GM12878 (cell line): ENCODE data around the gene B3GALNT2. TPM values are rescaled to one million over a fixed set of nuclear protein-coding genes. Genes with fewer than 3 reads are reported as not detected.

Experiments
- ATAC-seq: fragments of 200-7000 bp; cut with Tn5 transposase; 3 replicates; pipeline ENCODE4 v1.9.1; 2020; ENCODE audit warnings: mild to moderate bottlenecking, moderate library complexity
- BruUV-seq: library from RNA; stranded (reverse); fragments of 400-500 nt; replicated peaks from 2 replicates; lab custom pipeline; 2021; lab: Mats Ljungman, UMichigan
- CTCF ChIA-PET: fragments of 300-600 bp; sonication (Branson Sonifier 250); formaldehyde crosslinking; extraction: SDS; loops from one replicate; lab custom pipeline; 2021; ENCODE audit warnings: inconsistent platforms; lab: Yijun Ruan, JAX
- POLR2A ChIA-PET: fragments of 350-600 bp; formaldehyde crosslinking; extraction: SDS; loops from one replicate; lab custom pipeline; 2021; ENCODE audit warnings: inconsistent platforms; lab: Charles Lee
- RAD21 ChIA-PET: fragments of 300-600 bp; sonication (Branson Sonifier 250); formaldehyde crosslinking; loops from one replicate; lab custom pipeline; 2023; ENCODE audit warnings: antibody characterized with exemption; ENCODE audit not compliant: unreplicated experiment; lab: Charles Lee
- SMC1A ChIA-PET: fragments of 300-600 bp; sonication (Branson Sonifier 250); formaldehyde crosslinking; loops from one replicate; lab custom pipeline; 2023; ENCODE audit not compliant: unreplicated experiment, uncharacterized antibody; lab: Charles Lee
- DNase-seq: peaks from one replicate; pipeline ENCODE4 v3.0.0-alpha.2; 2011; ENCODE audit warnings: low read depth, low spot score
- FAIRE-seq: peaks from 3 replicates; lab custom pipeline; 2011; peaks lifted over from hg19 to GRCh38; lab: Jason Lieb, UNC
- H2AFZ ChIP-seq: 2 replicates; pipeline ENCODE4 v1.6.0; 2011; ENCODE audit warnings: low read depth, low read length, control low read depth; ENCODE audit not compliant: control insufficient read depth
- H3K27ac ChIP-seq: 2 replicates; pipeline ENCODE4 v1.5.1; 2011; ENCODE audit warnings: control low read depth; ENCODE audit not compliant: control insufficient read depth, insufficient read depth
- H3K27me3 ChIP-seq, 2 experiments: replicated peaks in 1 of 2; 2 replicates each; pipeline versions ENCODE4 v1.6.0 to v1.6.1; 2011; ENCODE audit warnings: low read length in 1 of 2; ENCODE audit not compliant: control insufficient read depth in 2 of 2, insufficient read depth in 2 of 2
- H3K36me3 ChIP-seq, 2 experiments: 2 replicates each; pipeline ENCODE4 v1.5.1; 2011; ENCODE audit warnings: low read length in 1 of 2; ENCODE audit not compliant: control insufficient read depth in 2 of 2, insufficient read depth in 2 of 2
- H3K4me1 ChIP-seq: 2 replicates; pipeline ENCODE4 v1.6.1; 2011; ENCODE audit warnings: mild to moderate bottlenecking, low read length, moderate library complexity, mixed read lengths; ENCODE audit not compliant: control insufficient read depth, insufficient read depth
- H3K4me2 ChIP-seq: 2 replicates; pipeline ENCODE4 v1.6.0; 2011; ENCODE audit warnings: control low read depth; ENCODE audit not compliant: control insufficient read depth, insufficient read depth
- H3K4me3 ChIP-seq: fragments of 200-600 bp; sonication (generic); 2 replicates; pipeline ENCODE4 v1.5.1; 2016
- H3K79me2 ChIP-seq: 2 replicates; pipeline ENCODE4 v1.6.0; 2011; ENCODE audit warnings: low read length; ENCODE audit not compliant: control insufficient read depth, insufficient read depth
- H3K9ac ChIP-seq: 2 replicates; pipeline ENCODE4 v1.8.0; 2011; ENCODE audit warnings: low read length, control low read depth, mixed read lengths; ENCODE audit not compliant: control insufficient read depth, insufficient read depth
- H3K9me3 ChIP-seq: replicated peaks from 3 replicates; pipeline ENCODE4 v1.5.1; 2011; ENCODE audit warnings: mild to moderate bottlenecking, low read length; ENCODE audit not compliant: control insufficient read depth, insufficient read depth
- H4K20me1 ChIP-seq: 2 replicates; pipeline ENCODE4 v1.6.0; 2011; ENCODE audit not compliant: control insufficient read depth, insufficient read depth
- KDM1A ChIP-seq: fragments of 200-600 bp; sonication (generic); IDR thresholded peaks from 2 replicates; pipeline ENCODE4 v1.6.1; 2016; ENCODE audit warnings: borderline replicate concordance
- NFYA ChIP-seq: IDR thresholded peaks from 2 replicates; pipeline ENCODE4 v1.6.1; 2011; ENCODE audit warnings: low read depth, mild to moderate bottlenecking, low read length, improper control_type of control experiment, borderline replicate concordance
- STAT1 ChIP-seq: fragments of 450-650 bp; conservative IDR thresholded peaks from 2 replicates; pipeline ENCODE4 v1.6.1; 2014; ENCODE audit warnings: antibody characterized with exemption, mild to moderate bottlenecking
- TCF12 ChIP-seq: IDR thresholded peaks from 2 replicates; pipeline ENCODE4 v1.6.1; 2011; ENCODE audit warnings: low read depth, mild to moderate bottlenecking, low read length
- WGBS: methylation state at CpG from one replicate; pipeline ENCODE4 v1.1.6; 2016; ENCODE audit warnings: low lambda C conversion rate; ENCODE audit not compliant: insufficient replicate concordance, insufficient coverage; ENCODE audit errors: missing lambda C conversion rate; 5-methylcytosine and 5-hydroxymethylcytosine counted together
- in situ Hi-C: fragments of 300-500 bp; cut with MboI; formaldehyde crosslinking; loops from 9 replicates; pipeline ENCODE4 v1.14.3; 2018; ENCODE audit warnings: mixed read lengths
- intact Hi-C: fragments of 100-400 bp; cut with micrococcal nuclease; formaldehyde crosslinking; loops from one replicate; pipeline ENCODE4 v1.14.2; 2022; ENCODE audit not compliant: unreplicated experiment
- polyA plus RNA-seq, 11 experiments: library from polyadenylated mRNA; depleted of rRNA in 4 of 11; unstranded in 6 of 11; stranded (reverse) in 5 of 11; fragments of >200 nt; fragmentation: Nextera tagmentation in 4 of 11; fragmentation: Illumina TruSeq in 1 of 11; extraction: Ambion mirVana in 4 of 11; extraction: Trizol in 1 of 11; gene quantifications; 1 replicate in 1 of 11; 2 replicates in 10 of 11; pipeline versions ENCODE4 v1.2.1 to v1.2.3, GENCODE V29; 2011 to 2016; ENCODE audit warnings: inconsistent platforms in 2 of 11, missing spikeins in 2 of 11, low read depth in 1 of 11
- total RNA-seq, 4 experiments: library from RNA; depleted of rRNA in 3 of 4; stranded (reverse); fragments of >200 nt in 3 of 4; fragmentation: Illumina TruSeq in 1 of 4; extraction: Trizol in 1 of 4; gene quantifications; 2 replicates each; pipeline versions ENCODE4 v1.2.1 to v1.2.3, GENCODE V29; 2013 to 2021
- TF ChIP-seq, protein P1 (sequence below), 3 experiments: IDR thresholded peaks in 2 of 3; conservative IDR thresholded peaks in 1 of 3; 2 replicates each; pipeline ENCODE4 v1.5.1; 2011; ENCODE audit warnings: low read depth in 3 of 3, low read length in 3 of 3, mild to moderate bottlenecking in 3 of 3, control low read depth in 2 of 3, moderate library complexity in 2 of 3, inconsistent platforms in 1 of 3, mixed read lengths in 1 of 3; ENCODE audit not compliant: control insufficient read depth in 2 of 3, insufficient read depth in 1 of 3; ENCODE audit errors: extremely low read depth in 1 of 3

B3GALNT2 gene
- total and polyA plus RNA-seq, 10 of the 15 experiments (the other 5 are each of a cell fraction or from before 2014, with no cell fraction given), result 0.77 to 19.7 (median 12.7) TPM

DNA sequence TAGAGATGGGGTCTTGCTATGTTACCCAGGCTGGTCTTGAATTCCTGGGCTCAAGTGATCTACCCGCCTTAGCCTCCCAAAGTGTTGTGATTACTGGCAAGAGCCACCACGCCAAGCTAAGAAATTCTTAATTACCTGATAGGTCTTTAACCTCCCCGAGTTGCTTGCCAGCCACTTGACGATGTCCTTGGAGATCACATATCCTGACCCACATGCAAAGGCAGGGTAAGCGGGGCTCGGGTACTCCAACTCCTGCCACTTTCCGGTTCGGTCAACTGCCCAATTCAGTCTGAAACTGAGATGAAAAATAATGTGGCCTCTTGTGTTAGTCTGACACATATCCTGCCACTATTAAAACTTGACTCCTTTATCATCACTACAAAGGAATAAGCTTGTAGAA is 50.2 kb downstream of the B3GALNT2 start:
- ChIA-PET POLR2A (interaction anchor here (0.5 kb wide), 1 partner anchor 259 kb away, joined by 3 read pairs; no protein-coding TSS in a partner anchor), SMC1A (interaction anchor here (1.5 kb wide), 1 partner anchor 11 kb away, joined by 4 read pairs; no protein-coding TSS in a partner anchor), CTCF (interaction anchor here (1.8 kb wide), 1 partner anchor 38 kb away, joined by 5 read pairs; no protein-coding TSS in a partner anchor), RAD21 (interaction anchor here (0.5 kb wide), 1 partner anchor 227 kb away, joined by 3 read pairs; no protein-coding TSS in a partner anchor)
- Histone ChIP-seq H3K27ac (no peak overlapping the region), H3K4me2 (no peak overlapping the region), H3K79me2 (no peaks in the 10 kb centered on the region), H3K4me1 (no peaks in the 10 kb centered on the region), H2AFZ (no peak overlapping the region), H3K9ac (no peak overlapping the region), H3K4me3 (no peak overlapping the region), H3K36me3 (peaks cover 0 to 13% of the 10 kb centered on the region in 2 experiments; a peak in 2 of 4 replicates), H4K20me1 (no peaks in the 10 kb centered on the region), H3K9me3 (no peaks in the 10 kb centered on the region), H3K27me3 (no peaks in the 10 kb centered on the region)
- WGBS, result 97% methylated on average over 8 of the region's 8 CpGs
- ATAC-seq (no peak), FAIRE-seq (no peak), DNase-seq (no peak)
- intact Hi-C loops, result no loop called here
- no TSS peak for BruUV-seq
- in situ Hi-C loops, result no loop called here
- no peak for TF ChIP-seq TCF12
- TF ChIP-seq, protein P1, sequence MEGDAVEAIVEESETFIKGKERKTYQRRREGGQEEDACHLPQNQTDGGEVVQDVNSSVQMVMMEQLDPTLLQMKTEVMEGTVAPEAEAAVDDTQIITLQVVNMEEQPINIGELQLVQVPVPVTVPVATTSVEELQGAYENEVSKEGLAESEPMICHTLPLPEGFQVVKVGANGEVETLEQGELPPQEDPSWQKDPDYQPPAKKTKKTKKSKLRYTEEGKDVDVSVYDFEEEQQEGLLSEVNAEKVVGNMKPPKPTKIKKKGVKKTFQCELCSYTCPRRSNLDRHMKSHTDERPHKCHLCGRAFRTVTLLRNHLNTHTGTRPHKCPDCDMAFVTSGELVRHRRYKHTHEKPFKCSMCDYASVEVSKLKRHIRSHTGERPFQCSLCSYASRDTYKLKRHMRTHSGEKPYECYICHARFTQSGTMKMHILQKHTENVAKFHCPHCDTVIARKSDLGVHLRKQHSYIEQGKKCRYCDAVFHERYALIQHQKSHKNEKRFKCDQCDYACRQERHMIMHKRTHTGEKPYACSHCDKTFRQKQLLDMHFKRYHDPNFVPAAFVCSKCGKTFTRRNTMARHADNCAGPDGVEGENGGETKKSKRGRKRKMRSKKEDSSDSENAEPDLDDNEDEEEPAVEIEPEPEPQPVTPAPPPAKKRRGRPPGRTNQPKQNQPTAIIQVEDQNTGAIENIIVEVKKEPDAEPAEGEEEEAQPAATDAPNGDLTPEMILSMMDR (IDR thresholded peaks at IDR 0.05 in 2 of 3, conservative IDR thresholded peaks at IDR 0.05 in 1 of 3; ENCODE audit: control insufficient read depth in 2 of 3, extremely low read depth in 1 of 3, insufficient read depth in 1 of 3, low read depth in 3 of 3, low read length in 3 of 3), result no peak
- no peak for TF ChIP-seq KDM1A
- TF ChIP-seq NFYA, result no peak
- no peak for TF ChIP-seq STAT1
